Dermis microvascular lymphatic vessel endothelial cell (primary cell): ENCODE results near the gene ZW10. TPM values are rescaled to one million over a fixed set of nuclear protein-coding genes. Genes with fewer than 3 reads are reported as not detected.
"Not testable (repeated sequence)": the region's sequence is repeated elsewhere in the genome, so short reads cannot be mapped to it uniquely, and the experiment has no call there.

ENCODE experiments used
- DNase-seq, 2 donors: peaks; one replicate each; pipeline versions ENCODE4 v3.0.0 to v3.0.0-alpha.2; 2010; ENCODE audit warnings: low read depth in 2 of 2
- total RNA-seq: library from RNA; depleted of rRNA; stranded (reverse); fragments of >200 nt; gene quantifications from 2 replicates; pipeline ENCODE4 v1.2.1, GENCODE V29; 2014

Gene ZW10, protein sequence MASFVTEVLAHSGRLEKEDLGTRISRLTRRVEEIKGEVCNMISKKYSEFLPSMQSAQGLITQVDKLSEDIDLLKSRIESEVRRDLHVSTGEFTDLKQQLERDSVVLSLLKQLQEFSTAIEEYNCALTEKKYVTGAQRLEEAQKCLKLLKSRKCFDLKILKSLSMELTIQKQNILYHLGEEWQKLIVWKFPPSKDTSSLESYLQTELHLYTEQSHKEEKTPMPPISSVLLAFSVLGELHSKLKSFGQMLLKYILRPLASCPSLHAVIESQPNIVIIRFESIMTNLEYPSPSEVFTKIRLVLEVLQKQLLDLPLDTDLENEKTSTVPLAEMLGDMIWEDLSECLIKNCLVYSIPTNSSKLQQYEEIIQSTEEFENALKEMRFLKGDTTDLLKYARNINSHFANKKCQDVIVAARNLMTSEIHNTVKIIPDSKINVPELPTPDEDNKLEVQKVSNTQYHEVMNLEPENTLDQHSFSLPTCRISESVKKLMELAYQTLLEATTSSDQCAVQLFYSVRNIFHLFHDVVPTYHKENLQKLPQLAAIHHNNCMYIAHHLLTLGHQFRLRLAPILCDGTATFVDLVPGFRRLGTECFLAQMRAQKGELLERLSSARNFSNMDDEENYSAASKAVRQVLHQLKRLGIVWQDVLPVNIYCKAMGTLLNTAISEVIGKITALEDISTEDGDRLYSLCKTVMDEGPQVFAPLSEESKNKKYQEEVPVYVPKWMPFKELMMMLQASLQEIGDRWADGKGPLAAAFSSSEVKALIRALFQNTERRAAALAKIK
- total RNA-seq, result 15.0 and 18.1 TPM in 2 replicates

DNA sequence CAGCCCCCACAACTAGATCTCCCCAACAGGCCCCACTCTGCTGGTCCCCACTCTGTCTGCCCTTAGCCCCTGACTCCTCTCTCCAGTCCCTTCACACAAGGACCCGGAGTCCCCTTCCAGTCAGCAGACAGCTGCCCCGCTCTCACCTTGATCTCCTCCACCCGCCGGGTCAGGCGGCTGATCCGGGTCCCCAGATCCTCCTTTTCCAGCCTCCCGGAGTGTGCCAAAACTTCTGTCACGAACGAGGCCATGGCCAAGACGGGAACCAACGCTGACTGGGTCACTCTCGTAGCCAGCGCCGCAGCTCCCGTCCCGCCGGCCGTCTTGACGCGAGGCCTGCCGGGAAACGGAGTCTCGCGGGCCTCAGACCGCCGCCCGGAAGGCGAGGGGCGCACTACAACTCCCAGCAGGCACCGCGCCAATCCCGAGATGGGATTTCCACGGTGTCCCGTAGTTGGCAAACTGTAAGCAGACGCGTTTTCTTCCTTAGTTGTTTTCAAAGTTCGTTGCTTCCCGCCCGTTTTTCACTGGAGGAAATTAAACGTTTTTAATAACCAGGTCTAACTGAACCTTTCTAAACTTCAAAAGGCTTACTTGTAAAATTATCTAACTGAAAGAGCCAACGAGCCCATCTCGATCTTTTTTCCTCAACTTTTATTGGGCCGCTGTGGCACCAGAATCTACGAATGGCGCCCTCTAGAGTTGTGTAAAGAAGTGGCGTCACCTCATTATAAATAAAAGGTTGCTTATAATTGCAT, at the start of gene ZW10:
Gene ZW10 (minus strand): TSS at position 277 of the 758 bp plus-strand sequence. CDS start 26 bp downstream, at position 251.
- peak; percentile 89 to 98 for DNase-seq

DNA sequence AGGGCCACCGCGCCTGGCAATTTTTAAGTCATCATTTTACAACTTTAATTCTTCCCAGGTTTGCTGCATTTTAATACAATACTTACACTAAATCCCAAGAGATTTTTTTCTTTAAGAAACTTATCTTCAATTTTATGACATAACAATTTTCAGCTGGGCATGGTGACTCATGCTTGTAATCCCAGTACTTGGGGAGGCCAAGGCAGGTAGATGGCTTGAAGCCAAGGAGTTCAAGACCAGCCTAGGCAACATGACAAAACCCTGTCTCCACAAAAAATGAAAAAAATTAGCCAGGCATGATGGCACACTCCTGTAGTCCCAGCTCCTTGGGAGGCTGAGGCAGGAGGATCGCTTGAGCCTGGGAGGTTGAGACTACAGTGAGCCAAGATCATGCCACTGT, 44.9 kb upstream of the ZW10 start:
- DNase-seq, result no peak

DNA sequence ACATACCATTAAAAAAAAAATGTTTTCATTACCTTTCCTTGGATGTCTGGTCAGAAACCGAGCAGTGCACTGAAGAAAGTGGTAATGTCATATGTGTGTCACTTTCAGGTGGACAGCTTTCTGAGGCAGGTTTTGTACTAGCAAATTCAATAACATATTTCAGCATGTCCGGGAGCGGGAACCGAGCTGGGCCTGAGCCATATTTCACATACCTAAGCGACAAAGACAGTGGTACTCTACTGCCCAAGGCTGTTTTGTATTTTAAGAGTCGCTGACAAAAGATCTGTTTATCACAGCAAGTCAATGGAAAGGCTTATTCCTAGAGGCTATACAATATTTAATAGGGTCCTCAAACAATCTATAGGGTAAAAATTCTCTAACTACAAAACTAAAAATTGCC, 44.1 kb upstream of the ZW10 start:
- no peak for DNase-seq

DNA sequence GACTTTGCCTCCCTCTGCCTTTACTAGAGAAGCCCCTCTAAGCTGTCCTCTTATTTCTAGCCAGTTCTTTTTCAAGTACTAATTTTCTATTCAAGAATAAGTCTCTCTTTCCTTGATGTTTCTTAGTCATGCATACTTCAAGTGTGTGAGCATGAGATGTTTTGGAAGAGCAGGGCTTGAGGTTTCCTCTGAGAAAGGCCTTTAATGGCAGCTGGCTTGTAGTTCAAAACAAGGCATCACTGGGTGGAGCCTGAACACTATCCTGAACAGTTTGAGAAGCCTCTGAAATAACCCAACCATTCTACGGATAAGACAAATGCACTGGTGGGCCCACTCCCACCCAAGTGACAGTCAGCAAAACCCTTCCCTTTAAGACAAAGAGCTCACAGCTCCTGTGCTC, 43.7 kb upstream of the ZW10 start:
- no peak for DNase-seq

DNA sequence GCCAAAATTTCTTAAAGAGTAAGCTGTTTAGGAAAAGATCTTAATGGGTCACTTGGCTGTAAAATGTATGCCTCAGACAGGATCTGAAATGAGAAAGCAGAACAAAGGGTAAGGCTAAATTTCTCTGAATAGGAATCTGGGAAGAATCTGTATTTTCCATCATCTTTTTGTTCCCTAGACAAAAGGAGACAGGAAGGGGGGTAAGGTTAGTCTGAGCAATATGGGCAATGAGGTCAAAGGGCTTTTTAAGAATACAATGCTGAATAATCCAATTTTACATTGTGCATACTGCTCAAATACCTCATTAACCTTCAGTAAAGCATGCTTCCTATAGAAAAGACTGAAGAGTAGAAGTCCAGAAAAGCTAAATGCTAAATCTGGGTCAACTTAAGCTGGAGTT, 40.7 kb upstream of the ZW10 start:
- DNase-seq, result peak in 1 of 2 donors; percentile 11

DNA sequence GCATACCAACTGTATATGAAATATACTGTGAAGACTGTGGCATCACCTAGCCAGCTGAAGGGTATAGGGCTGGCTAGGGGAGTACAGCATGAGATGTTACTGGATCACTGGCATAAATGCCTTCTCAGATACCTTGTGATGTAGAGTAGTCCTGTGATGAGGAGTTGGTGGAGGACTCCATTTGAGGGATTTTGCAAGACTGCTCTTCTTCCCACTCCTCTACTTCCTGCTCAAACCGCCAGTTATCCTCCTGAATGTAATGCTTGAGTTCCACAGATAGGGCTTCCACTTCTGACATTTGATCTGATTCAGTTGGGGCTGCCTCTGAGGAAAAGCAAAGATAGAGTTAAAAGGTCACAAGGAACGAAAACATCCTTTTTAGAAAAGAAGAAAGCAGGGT, 35.4 kb upstream of the ZW10 start:
- no peak for DNase-seq

DNA sequence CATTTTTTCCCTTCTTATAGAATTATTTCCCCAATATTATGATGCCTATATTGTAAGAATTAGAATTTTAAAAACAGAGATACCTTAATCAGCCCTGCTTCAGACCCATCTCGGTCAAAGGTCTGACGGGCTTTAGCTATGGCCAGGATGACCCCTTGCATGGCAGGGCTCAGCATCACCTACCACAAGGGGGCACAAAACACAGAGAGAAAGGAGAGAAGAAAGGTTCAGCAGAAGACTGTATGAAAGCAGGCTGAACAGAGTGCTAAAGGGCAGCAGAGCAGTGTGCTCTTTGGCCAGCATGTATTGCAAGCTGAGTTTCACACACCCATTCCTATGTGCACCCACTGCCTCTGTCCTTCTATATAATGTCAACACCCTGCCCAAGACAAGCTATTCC, 32.9 kb upstream of the ZW10 start:
- DNase-seq, result peak; percentile 21 to 53

DNA sequence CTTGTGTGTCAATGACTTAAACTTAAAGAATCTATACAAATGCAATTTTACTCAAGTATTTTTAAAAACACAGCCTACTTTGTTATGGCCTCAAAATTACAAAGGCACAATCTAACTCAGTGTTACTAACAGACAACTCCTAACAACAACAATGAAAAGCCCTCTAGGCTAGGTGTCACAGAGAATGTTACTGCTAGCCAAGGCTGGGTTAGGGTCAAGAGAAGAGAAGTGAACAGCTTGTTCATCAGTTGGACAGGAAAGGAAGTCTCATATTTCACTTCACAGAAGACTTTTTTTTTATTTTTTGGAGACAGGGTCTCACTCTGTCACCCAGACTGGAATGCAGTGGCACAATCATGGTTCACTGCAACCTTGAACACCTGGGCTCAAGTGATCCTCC, 32.1 kb upstream of the ZW10 start:
- DNase-seq, result peak in 1 of 2 donors; percentile 5

DNA sequence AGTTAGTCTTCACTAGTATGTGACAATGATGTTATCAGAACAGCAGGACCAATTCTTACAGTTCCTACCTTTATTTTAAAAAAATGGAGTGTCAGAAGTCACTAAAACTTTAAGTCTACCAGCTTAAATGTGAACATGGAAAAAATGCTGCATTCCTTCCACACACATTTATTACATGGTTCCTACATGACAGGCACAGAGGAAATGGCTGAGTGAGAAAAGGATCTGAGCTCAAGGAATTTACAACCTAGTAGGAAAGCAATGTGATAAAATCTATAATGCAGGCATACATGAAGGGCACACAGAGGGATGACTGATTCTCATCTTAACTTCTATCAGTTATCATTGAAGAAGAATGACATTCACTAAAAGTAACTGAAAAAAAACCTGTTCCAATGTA, 29.1 kb upstream of the ZW10 start:
- no peak for DNase-seq

DNA sequence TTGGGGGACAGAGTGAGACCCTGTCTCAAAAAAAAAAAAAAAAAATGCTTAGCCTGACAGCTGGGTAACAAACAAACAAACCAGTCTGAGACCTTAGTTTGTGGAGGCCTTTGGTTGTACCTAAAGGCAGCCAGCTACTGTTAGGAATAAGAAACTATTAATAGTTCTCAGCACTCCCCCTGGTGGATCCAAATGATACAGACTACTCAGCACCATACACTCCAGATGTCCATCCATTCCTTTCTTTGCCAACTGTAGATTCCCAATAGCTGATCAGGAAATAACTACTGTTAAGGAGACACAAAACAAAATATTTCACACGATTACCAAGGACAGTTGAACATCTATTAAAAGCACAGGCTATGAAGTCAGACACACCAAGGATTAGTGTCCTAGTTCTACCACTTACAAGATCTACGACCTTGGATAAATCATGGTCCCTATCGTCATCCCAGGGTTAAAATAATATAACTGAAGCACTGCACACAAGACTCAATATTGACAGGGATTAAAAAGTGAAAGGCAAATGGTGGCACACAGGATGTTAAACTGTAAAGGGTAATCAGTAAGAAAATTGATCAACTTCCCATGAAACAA, 23.3 kb upstream of the ZW10 start:
- peak; percentile 30 to 48 for DNase-seq

DNA sequence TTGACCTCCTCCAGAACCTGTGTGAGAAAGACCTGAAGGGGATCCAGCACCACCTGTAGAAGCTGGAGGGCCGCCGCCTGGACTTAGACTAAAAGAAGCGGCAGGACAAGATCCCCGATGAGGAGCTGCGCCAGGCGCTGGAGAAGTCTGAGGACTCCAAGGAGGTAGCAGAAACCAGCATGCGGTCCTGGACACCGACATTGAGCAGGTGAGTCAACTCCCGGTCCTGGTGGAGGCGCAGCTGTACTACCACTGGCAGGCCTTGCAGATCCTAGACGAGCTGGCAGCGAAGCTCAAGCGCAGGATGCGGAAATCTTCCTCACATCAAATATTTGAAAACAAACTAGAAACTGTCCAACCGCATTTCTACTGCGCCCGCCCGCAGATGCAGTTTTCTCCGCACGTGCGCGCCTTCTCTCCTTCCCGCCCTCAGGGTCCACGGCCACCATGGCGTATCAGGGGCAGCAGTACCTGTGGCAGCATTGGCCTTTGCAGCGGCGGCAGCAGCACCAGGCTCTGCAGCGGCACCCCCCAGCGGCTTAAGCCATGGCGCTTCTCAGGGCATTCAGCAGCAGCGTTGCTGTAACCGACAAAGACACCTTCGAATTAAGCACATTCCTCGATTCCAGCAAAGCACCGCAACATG, 16.3 kb upstream of the ZW10 start:
- no peak for DNase-seq

DNA sequence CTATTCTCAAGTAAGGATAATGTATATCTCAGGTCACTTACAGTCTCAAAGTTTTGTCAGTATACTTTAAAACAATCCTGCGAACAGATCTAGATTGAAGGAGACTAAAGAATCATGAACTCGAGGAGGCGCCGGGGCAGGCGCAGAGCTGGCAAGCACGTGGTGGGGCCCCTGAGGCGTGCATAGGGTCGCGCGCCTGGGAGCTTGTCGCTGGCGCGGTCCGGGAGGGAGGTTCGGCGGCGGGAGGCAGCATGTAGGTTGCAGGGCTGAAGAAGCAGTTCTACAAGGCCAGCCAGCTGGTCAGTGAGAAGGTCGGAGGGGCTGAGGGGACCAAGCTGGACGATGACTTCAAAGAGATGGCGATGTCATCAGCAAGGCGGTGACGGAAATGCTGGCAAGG, 15.5 kb upstream of the ZW10 start:
- not testable (repeated sequence) for DNase-seq

DNA sequence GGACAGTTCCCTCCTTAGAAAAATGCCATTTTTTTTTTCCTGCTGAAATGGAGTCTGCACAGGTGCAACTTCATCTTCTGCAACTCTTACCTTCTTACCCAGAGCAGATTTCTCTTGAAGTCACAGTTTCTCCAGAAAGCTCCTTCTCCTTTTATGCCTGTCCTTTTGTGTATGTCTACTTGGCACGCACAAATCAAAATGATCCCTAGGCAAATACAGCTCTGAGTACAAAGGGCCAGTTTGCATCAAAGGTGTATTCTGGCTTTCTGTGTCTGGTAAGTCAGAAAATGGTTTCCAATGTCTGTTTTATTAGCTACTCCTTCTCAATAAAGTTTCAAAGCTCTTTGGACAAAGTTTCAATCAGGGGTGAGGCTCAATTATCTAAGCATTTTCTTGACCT, 8.6 kb upstream of the ZW10 start:
- DNase-seq, result no peak

DNA sequence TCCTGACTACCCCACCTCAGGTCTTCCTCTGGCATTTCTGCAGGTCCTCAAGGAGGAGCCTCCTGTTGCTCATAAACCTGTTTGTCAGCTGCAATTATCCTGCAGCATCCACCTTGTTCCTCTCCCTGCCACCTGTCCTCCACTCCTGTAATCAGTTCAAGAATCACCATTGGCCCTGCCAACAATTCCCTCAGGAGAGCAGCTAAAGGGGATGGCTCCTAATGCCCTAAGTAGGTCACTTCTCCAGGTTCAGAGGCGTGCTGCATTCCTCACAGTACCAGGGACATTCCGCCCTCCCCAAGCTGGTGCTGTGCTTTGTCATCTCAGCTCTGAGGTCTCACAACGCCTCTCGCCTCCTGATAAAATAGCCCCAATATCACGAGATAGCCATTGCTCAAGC, 8.2 kb upstream of the ZW10 start:
- DNase-seq, result no peak

DNA sequence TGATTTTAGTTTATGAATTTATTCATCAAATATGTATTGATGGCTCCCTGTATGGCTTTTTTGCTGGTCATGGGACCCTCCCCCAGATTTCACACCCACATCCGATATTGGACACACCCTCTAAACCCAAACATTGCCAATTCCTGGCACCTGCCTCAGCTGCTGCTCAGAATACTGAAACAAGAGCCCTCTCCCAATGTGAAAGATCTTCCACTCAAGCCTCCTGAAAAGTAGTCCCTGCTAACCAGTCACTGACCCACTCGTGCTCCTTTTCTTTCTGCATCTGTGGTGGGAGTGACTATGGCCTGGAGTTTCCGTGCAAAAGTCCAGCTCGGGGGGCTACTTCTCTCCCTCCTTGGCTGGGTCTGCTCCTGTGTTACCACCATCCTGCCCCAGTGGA, 6.0 kb upstream of the ZW10 start, which contains the start of gene CLDN25:
Gene CLDN25 (plus strand): TSS at position 301 of the 400 bp plus-strand sequence. CDS start 0 bp downstream, at position 301.
- DNase-seq, result no peak

DNA sequence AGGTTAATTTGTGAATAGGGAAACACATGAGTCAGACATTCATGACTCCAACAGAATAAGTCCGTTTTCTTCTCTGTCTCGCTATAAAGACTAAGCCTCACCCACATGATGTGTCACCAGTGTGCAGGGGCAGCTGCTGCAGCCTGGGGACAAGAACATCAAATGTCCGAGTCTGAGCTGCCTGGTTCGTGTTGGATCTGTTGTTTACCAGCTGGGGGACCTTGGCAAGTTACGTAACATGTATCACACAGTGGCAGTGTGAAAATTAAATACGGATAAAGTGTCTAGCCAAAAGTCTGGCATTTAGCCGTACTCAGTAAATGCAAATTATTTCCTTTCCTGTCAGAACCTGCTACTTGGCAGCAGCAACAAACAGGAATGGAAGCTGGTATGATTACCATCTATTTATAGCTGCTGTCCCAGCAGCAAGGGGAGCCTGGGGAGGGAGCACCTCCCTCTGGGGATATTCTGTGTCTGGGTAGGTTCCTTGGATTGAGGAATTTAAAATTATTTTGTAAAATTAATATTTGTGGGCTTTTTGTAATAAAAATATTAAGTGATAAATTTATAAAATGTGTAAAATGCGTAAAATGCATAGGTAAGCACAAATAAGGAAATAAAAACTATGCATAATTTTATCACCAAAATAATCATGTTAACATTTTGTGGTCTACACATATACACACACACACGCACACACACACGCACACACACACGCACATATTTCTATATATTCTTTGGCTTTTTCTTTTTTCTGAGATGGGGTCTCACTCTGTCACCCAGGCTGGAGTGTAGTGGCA, 4.8 kb upstream of the ZW10 start:
- DNase-seq, result peak; percentile 52 to 63

DNA sequence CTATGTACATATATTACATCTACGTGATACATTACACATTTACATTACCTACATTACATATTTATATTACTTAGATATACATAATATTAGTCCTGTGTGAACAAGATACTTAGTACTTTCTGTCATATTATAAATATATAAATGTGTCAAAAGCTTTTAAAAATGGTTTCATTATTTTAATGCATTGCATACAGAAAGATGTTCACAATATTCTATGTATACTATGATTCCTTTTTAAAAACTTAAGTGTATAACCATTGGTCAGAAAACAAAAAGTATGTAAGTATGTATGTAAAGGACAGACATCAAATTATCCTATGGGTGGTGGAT, 647 bp upstream of the ZW10 start:
- no peak for DNase-seq

DNA sequence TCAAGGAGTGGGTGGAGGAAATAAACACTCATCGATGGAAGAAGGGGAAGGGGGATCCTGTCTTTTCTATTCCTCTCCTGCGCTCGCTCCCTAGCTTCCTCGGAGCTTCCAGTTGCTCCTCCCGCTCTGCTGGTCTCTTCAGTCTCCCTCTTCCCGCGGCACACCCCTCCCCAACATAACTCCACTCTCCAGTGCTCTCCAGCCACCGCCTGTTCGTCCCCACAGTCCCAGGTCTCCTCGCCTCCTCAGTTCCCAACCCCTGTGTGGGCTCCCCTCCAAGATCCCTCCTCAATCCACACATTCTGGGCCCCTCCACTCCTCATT, 438 bp downstream of the ZW10 start:
- DNase-seq, result peak in 1 of 2 donors; percentile 60

DNA sequence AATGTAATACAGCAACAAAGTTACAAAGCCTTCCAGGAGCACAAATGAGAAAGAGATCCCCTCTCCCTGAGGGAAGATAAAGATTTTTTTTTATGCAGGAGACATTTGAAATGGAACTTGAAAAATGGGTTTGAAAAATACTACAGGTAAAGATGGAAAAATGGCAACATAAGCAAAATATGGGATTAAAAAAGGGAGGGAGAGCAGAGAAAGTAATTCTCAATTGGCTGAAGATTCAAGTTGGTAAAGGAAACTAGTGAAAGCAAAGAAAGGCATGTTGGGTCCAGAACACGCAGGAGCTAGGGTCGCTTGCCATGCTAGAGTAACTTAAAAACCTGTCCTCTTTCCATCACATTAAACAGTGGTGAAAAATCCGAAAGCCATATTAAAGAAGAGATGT, 1.5 kb downstream of the ZW10 start:
- DNase-seq, result no peak

DNA sequence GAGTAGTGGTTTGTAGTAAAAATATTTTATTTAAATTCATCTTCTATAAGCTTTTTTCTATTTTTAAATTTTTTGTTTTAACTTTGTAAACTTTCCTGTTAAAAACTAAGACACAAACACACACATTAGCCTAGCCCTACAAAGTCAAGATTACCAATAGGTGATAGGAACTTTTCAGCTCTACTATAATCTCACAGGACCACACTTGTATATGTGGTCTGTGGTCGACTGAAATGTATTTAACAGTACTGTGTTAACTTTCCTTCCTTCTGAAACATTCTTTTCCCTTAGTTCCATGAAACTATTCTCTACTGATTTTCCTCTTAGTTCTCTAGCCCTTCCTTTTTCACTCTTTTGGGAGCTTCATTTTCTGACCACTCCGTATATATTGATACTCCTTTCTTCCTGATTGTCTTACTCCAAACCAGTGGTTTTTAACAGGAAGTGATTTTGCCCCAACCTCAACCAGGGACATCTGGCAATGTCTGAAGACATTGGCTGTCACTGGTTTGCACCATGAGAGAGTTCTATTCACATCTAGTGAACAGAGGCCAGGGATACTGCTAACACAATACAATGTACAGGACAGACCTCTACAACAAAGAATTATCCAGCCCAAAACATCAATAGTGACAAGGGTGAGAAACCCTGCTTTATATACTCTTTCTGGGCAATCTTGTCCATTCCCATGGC, 8.8 kb downstream of the ZW10 start:
- no peak for DNase-seq
